COR-L47 (cell line): ENCODE results near the gene MRGPRX4.
A peak's percentile ranks its signal among the peaks of the same experiment; 100 is the strongest.
"Not testable (repeated sequence)": the region's sequence is repeated elsewhere in the genome, so short reads cannot be mapped to it uniquely, and the experiment has no call there.

Experiments used
- DNase-seq: peaks from one replicate; lab custom pipeline; 2025; lab: John Stamatoyannopoulos, UW

Gene MRGPRX4

GRCh38 chr11:18172666-18173065 is at the start of gene MRGPRX4:
Gene MRGPRX4, plus strand, starts transcription at chr11:18172837. Its CDS starts 420 bp downstream, at chr11:18173257.
- DNase-seq, result no peak

DNA sequence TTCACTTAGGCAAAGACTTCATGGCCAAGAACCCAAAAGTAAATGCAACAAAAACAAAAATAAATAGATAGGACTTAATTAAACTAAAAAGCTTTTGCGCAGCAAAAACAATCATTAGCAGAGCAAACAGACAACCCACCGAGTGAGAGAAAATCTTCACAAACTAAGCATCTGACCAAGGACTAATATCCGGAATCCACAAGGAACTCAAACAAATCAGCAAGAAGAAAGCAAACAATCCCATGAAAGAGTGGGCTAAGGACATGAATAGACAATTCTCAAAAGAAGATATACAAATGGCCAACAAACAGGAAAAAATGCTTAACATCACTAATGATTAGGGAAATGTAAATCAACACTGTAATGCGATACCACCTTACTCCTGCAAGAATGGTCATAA is 41.5 kb upstream of the MRGPRX4 start:
- not testable (repeated sequence) for DNase-seq

GRCh38 chr11:18132341-18132740 is 40.3 kb upstream of the MRGPRX4 start, which contains the start of gene MRGPRX3:
Gene MRGPRX3, plus strand, starts transcription at chr11:18132571. Its CDS starts 4,632 bp downstream, at chr11:18137203.
- no peak for DNase-seq

DNA sequence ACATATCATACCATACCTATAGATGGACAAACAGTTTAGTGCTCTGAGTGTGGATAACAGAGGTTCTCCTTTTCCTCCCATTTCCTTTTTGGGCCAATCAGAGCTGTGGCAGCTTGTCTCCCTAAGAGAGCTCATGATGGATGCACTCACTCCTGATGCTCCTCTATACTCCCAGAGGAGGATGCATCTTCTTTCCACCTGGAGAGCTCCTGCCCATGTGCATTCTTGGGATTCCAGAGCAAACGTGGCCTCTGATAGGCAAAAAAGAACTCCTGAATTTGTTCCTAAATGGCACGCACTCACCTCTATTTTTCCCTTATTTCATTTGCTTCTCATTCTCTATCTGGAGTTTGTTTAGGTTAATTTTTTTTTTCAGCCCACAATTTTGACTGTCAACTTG is 37.3 kb upstream of the MRGPRX4 start:
- no peak for DNase-seq

- DNase-seq, result no peak
Measured at GRCh38 chr11:18137186-18137800, 35.3 kb upstream of the MRGPRX4 start.

DNA sequence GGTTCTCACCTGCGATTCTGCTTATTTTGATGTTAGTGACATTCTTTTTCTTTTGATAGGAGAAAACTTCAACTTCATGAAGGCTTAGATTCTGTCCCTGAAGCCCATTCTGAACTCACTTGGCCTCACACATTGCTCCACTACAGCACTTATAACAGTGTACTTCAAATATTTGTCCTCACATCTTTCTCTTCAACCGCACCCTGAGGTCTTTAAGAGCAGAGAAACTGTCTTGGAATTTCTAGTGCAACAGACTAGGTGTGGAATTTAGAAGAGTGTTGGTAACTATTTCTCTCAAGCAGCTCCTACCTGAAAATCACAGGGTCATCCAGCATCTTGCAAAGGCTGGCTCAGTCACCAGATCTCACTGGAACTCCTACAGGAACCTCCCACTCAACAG is 32.5 kb upstream of the MRGPRX4 start:
- DNase-seq, result no peak

GRCh38 chr11:18144243-18144642 is 28.4 kb upstream of the MRGPRX4 start:
- DNase-seq, result no peak

- no peak for DNase-seq
Measured at GRCh38 chr11:18145025-18145424, 27.6 kb upstream of the MRGPRX4 start.

DNA sequence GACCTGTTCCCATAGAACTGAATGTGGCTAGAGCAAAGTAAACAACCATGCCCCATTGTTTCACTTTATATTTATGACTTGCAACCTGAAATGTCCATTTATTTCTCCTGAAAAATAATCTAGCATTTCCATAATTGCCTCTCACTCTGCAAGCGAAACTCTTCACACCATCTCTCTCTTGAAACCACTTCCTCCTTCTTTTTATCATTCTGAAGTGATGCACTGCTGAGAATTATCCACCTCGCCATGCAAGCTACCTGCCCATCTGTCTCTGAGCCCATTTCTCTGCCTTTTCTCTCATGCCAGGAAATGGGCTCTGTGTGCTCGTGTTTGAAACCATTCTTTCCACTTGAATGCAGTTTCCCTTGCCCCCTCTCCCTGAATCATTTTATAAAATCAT is 26.8 kb upstream of the MRGPRX4 start:
- DNase-seq, result no peak

GRCh38 chr11:18151581-18151980 is 21.1 kb upstream of the MRGPRX4 start:
- DNase-seq, result no peak

DNA sequence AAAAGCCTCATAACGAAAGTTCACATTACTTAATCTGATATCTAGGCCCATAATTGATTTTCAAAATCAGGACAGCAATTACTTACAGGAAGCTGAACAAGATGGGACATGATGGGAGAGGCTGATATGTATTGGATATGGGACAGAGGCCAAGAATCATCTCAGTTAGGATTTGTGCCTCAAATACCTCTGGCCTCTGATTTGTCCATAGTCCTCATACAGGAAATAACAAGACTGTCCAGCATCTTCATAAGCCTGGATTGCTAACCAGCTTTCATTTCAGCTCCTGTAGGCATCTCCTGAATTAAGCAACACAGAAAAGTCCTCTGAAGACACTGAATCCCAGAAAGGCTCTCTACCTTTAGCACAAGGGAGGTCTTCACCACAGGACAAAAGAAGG is 4.3 kb upstream of the MRGPRX4 start:
- DNase-seq, result no peak

DNA sequence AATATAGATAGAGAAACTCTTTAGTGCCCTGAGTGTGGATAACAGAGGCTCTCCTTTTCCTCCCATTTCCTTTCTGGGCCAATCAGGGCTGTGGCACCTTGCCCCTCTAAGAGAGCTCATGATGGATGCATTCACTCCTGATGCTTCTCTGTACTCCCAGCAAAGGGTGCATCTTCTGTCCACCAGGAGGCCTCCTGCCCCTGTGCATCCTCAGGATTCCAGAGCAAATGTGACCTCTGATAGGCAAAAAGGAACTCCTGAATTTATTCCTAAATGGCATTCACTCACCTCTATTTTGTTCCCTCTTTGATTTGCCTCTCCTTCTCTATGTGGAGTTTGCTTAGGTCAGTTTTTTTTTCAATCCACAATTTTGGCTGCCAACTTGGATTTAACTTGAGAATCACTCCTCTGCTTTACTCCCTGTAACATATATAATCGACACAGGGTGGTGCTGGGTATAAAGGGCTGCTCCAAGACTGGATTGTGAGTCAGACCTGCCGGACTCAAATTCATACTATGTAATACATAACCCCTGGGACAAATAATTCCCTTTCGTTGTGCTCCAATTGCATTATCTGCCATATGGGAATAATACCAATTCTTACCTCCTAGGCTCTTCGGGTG is 1.1 kb upstream of the MRGPRX4 start:
- no peak for DNase-seq

DNA sequence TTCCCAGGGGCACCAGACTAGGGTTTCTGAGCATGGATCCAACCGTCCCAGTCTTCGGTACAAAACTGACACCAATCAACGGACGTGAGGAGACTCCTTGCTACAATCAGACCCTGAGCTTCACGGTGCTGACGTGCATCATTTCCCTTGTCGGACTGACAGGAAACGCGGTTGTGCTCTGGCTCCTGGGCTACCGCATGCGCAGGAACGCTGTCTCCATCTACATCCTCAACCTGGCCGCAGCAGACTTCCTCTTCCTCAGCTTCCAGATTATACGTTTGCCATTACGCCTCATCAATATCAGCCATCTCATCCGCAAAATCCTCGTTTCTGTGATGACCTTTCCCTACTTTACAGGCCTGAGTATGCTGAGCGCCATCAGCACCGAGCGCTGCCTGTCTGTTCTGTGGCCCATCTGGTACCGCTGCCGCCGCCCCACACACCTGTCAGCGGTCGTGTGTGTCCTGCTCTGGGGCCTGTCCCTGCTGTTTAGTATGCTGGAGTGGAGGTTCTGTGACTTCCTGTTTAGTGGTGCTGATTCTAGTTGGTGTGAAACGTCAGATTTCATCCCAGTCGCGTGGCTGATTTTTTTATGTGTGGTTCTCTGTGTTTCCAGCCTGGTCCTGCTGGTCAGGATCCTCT is 709 bp downstream of the MRGPRX4 start:
- no peak for DNase-seq

DNA sequence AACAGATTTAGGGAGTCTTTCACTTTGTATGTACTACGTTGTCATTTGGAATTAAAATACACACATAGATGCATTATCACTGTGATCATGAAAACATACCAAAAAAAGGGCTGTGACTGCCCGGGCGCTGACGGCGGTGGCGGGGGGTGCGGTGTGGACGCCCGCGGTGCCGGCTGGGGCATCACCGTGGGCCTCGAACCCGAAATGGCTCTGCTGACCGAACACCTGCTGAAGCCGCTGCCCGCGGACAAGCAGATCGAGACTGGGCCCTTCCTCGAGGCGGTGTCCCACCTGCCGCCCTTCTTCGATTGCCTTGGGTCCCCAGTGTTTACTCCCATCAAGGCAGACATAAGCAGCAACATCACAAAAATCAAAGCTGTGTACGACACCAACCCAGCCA is 16.2 kb downstream of the MRGPRX4 start:
- no peak for DNase-seq

GRCh38 chr11:18189476-18190245 is 17.0 kb downstream of the MRGPRX4 start:
- DNase-seq, result not testable (repeated sequence)

GRCh38 chr11:18191376-18191775 is 18.7 kb downstream of the MRGPRX4 start:
- no peak for DNase-seq

DNA sequence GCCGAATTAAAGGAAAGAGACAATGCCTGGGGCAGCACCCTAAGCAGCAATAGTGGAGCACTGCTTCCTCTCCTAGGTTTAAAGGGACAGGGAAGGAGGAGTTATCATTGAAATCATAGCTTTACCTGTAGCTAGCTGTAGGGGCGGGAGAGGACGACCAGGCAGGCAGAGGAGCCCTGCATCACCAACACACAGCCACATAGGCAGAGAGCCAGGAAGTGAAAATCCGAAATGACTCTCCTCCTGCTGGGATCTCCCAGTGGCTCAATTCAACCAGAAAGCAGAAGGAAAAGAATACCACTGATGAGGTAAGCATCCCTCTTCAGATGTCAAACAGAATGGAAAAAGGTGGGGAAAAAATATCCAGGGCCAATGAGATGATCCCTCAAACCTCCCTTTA is 20.4 kb downstream of the MRGPRX4 start:
- peak; percentile 41 for DNase-seq

DNA sequence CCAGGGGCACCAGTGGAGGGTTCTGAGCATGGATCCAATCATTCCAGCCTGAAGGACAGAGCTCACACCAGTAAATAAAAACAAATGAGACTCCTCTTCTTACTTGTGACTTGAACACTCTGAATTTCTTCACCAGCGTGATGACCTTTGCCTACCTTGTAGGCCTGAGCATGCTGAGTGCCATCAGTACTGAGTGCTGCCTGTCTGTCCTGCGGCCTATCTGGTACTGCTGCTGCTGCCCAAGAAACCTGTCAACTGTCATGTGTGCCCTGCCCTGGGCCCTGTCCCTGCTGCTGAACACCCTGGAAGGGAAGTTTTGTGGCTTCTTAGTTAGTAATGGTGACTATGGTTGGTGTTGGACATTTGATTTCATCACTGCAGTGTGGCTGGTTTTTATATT is 23.9 kb downstream of the MRGPRX4 start:
- no peak for DNase-seq

GRCh38 chr11:18197738-18198137 is 25.1 kb downstream of the MRGPRX4 start:
- not testable (repeated sequence) for DNase-seq

GRCh38 chr11:18203723-18204122 is 31.1 kb downstream of the MRGPRX4 start:
- DNase-seq, result peak; percentile 5

DNA sequence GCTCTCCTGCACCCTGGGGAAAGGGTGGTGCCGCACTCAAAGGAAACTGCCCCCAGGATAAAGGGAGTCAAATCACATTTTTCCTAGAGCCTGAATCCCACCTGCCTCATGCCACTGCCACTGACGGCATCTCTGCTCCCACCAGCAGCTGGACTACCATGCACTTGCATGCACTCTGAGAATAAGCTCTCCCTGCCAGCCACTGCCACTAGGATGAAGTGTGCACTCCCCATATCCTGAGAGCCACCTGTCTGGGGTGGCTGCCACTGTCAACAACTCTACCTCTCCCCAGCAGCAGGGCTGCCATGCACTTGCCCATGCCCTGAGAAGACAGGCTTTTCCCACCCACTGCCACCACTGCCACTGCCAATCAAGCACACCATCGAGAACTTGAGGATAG is 31.6 kb downstream of the MRGPRX4 start:
- no peak for DNase-seq

DNA sequence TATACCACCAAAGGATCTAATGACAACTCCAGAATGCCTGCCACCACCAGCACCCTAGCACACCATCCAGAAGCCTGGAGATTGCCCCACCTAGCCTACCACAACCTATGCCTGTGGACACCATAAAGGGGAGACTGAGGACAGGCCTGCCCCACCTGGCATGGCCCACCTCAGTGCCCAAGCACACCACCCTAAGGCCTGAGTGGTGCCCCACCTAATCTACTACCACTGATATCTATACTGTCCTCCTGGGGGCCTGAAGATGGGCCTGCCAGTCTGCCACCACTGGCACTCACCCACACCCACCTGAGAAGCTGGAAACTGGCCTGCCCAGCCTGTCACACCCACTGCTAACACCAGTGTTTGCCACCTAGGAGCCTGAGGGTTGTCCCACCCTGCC is 32.1 kb downstream of the MRGPRX4 start:
- no peak for DNase-seq

GRCh38 chr11:18209058-18209457 is 36.4 kb downstream of the MRGPRX4 start:
- no peak for DNase-seq
